ENCODE data around the gene INTS6L. TPM values are rescaled to one million over a fixed set of nuclear protein-coding genes. Genes with fewer than 3 reads are reported as not detected.

The INTS6L gene
- total RNA-seq, 6 donors from 2014 or later: 3.6 to 21.0 (median 5.7) TPM

GRCh38 chrX:135522132-135522530 is 1.7 kb downstream of the INTS6L start:
- 0 to 29% methylated on average over 4 to 9 of the region's 9 CpGs for WGBS, 2 donors
- DNase-seq (no peak), ATAC-seq (ENCODE audit: low FRiP score in 2 of 2) (no peak)
- H3K27me3 ChIP-seq: no peaks in the 10 kb centered on the region
- H3K27ac ChIP-seq: peak overlapping the region; percentile 70 to 93 (median 82)
- no peaks in the 10 kb centered on the region for H3K9me3 ChIP-seq
- TF ChIP-seq EP300 (IDR thresholded peaks at IDR 0.05) (no peak), POLR2A (IDR thresholded peaks at IDR 0.05) (no peak), POLR2AphosphoS5 (IDR thresholded peaks at IDR 0.05) (no peak)
- TF ChIP-seq, protein P1, sequence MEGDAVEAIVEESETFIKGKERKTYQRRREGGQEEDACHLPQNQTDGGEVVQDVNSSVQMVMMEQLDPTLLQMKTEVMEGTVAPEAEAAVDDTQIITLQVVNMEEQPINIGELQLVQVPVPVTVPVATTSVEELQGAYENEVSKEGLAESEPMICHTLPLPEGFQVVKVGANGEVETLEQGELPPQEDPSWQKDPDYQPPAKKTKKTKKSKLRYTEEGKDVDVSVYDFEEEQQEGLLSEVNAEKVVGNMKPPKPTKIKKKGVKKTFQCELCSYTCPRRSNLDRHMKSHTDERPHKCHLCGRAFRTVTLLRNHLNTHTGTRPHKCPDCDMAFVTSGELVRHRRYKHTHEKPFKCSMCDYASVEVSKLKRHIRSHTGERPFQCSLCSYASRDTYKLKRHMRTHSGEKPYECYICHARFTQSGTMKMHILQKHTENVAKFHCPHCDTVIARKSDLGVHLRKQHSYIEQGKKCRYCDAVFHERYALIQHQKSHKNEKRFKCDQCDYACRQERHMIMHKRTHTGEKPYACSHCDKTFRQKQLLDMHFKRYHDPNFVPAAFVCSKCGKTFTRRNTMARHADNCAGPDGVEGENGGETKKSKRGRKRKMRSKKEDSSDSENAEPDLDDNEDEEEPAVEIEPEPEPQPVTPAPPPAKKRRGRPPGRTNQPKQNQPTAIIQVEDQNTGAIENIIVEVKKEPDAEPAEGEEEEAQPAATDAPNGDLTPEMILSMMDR (IDR thresholded peaks at IDR 0.05): no peak
- H3K36me3 ChIP-seq: no peaks in the 10 kb centered on the region
- peaks cover 0 to 6% (median 2%) of the 10 kb centered on the region in 4 donors for H3K4me1 ChIP-seq
- H3K4me3 ChIP-seq: peak overlapping the region in 3 of 4 donors; percentile 63 to 76 (median 70)

GRCh38 chrX:135522878-135523693 is 2.6 kb downstream of the INTS6L start:
- peak in 1 of 2 donors; percentile 6 for DNase-seq
- no peaks in the 10 kb centered on the region for H3K36me3 ChIP-seq
- no peak for ATAC-seq (ENCODE audit: low FRiP score in 2 of 2)
- 72% methylated on average over 20 of the region's 20 CpGs for WGBS, 2 donors
- TF ChIP-seq POLR2AphosphoS5 (IDR thresholded peaks at IDR 0.05): no peak
- TF ChIP-seq POLR2A (IDR thresholded peaks at IDR 0.05): no peak
- TF ChIP-seq, protein P1 (IDR thresholded peaks at IDR 0.05): no peak
- TF ChIP-seq EP300 (IDR thresholded peaks at IDR 0.05): no peak
- peak overlapping the region in 2 of 4 donors; percentile 63 to 70 for H3K4me3 ChIP-seq
- no peaks in the 10 kb centered on the region for H3K9me3 ChIP-seq
- peak overlapping the region in 1 of 4 donors; percentile 82 for H3K27ac ChIP-seq
- peaks cover 0 to 6% (median 2%) of the 10 kb centered on the region in 4 donors for H3K4me1 ChIP-seq
- H3K27me3 ChIP-seq: no peaks in the 10 kb centered on the region

GRCh38 chrX:135528254-135528653 is 7.8 kb downstream of the INTS6L start:
- Histone ChIP-seq H3K9me3 (no peaks in the 10 kb centered on the region), H3K36me3 (no peaks in the 10 kb centered on the region), H3K4me1 (no peaks in the 10 kb centered on the region), H3K27me3 (no peaks in the 10 kb centered on the region), H3K27ac (no peak overlapping the region), H3K4me3 (no peak overlapping the region)
- DNase-seq: no peak
- TF ChIP-seq POLR2A (IDR thresholded peaks at IDR 0.05): no peak
- TF ChIP-seq POLR2AphosphoS5 (IDR thresholded peaks at IDR 0.05): no peak
- no peak for TF ChIP-seq EP300 (IDR thresholded peaks at IDR 0.05)
- TF ChIP-seq, protein P1 (IDR thresholded peaks at IDR 0.05): no peak
- ATAC-seq (ENCODE audit: low FRiP score in 2 of 2): no peak
- 62 to 82% methylated on average over 5 of the region's 5 CpGs for WGBS, 2 donors

DNA sequence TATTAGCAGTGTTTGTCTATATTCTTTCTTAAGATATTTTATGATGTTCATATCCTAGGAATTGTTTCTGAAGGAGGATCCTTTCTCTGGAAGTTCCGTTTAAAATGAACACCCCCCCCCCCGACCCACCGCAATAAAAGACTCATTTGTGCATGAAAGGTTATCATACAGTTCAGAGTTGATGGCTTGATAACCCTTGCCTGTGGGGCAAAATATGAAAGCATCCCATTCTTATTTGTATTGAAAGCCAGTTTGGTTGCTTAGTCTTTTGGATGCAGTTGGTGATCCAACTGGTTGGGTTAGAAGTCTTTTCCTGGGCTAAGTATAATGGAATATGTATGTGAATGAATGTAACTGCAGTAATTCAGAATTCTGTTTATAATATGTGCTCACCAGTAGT is 8.3 kb downstream of the INTS6L start:
- H3K9me3 ChIP-seq: no peaks in the 10 kb centered on the region
- H3K4me3 ChIP-seq: no peak overlapping the region
- no peak overlapping the region for H3K27ac ChIP-seq
- no peaks in the 10 kb centered on the region for H3K27me3 ChIP-seq
- no peaks in the 10 kb centered on the region for H3K4me1 ChIP-seq
- 62 to 76% methylated on average over 3 of the region's 3 CpGs for WGBS, 2 donors
- DNase-seq: no peak
- H3K36me3 ChIP-seq: no peaks in the 10 kb centered on the region
- TF ChIP-seq EP300 (IDR thresholded peaks at IDR 0.05) (no peak), POLR2A (IDR thresholded peaks at IDR 0.05) (no peak), POLR2AphosphoS5 (IDR thresholded peaks at IDR 0.05) (no peak)
- TF ChIP-seq, protein P1 (IDR thresholded peaks at IDR 0.05): no peak
- ATAC-seq (ENCODE audit: low FRiP score in 2 of 2): no peak
